HUES64 (cell line): Measurements from ENCODE around the gene SMIM35.
"Not testable (repeated sequence)": the region's sequence is repeated elsewhere in the genome, so short reads cannot be mapped to it uniquely, and the experiment has no call there.

Source experiments
- H3K27ac ChIP-seq: 2 replicates; pipeline ENCODE4 v1.7.0; 2013; ENCODE audit warnings: low read depth, low read length, inconsistent platforms
- H3K27me3 ChIP-seq: 2 replicates; pipeline ENCODE4 v1.6.1; 2013; ENCODE audit warnings: mild to moderate bottlenecking, low read length; ENCODE audit not compliant: insufficient read depth
- H3K36me3 ChIP-seq: 2 replicates; pipeline ENCODE4 v1.6.1; 2013; ENCODE audit warnings: mild to moderate bottlenecking, low read length; ENCODE audit not compliant: insufficient read depth
- H3K4me1 ChIP-seq: 2 replicates; pipeline ENCODE4 v1.6.1; 2013; ENCODE audit warnings: mild to moderate bottlenecking, low read length, moderate library complexity; ENCODE audit not compliant: insufficient read depth
- H3K4me3 ChIP-seq: 2 replicates; pipeline ENCODE4 v1.5.1; 2013; ENCODE audit warnings: mild to moderate bottlenecking, low read length, moderate library complexity
- H3K9ac ChIP-seq: 2 replicates; pipeline ENCODE4 v1.6.1; 2013; ENCODE audit warnings: mild to moderate bottlenecking, low read depth, low read length
- H3K9me3 ChIP-seq: 2 replicates; pipeline ENCODE4 v1.6.1; 2013; ENCODE audit warnings: low read depth, low read length; ENCODE audit not compliant: insufficient read depth
- WGBS: fragments of 150-250, 120-280 bp; methylation state at CpG from one replicate; pipeline ENCODE4 v1.1.7; 2013; ENCODE audit warnings: missing lambda C conversion rate; 5-methylcytosine and 5-hydroxymethylcytosine counted together

SMIM35 gene

GRCh38 chr11:118062631-118063030 lies 24.1 kb downstream of the SMIM35 start:
- H3K9ac ChIP-seq, H3K36me3 ChIP-seq, H3K4me3 ChIP-seq, H3K9me3 ChIP-seq, H3K27ac ChIP-seq, H3K27me3 ChIP-seq, H3K4me1 ChIP-seq: not testable (repeated sequence)
- 96% methylated on average over 5 of the region's 5 CpGs for WGBS

- H3K27me3 ChIP-seq, H3K9me3 ChIP-seq, H3K4me1 ChIP-seq, H3K27ac ChIP-seq, H3K9ac ChIP-seq, H3K4me3 ChIP-seq, H3K36me3 ChIP-seq: not testable (repeated sequence)
- WGBS, result 93% methylated on average over 5 of the region's 5 CpGs
These were observed 24.6 kb downstream of the SMIM35 start for GRCh38 chr11:118062181-118062580.

GRCh38 chr11:118061586-118062125 lies 25.1 kb downstream of the SMIM35 start:
- H3K27ac ChIP-seq, result no peak overlapping the region
- no peak overlapping the region for H3K4me3 ChIP-seq
- no peak overlapping the region for H3K9ac ChIP-seq
- no peaks in the 10 kb centered on the region for H3K4me1 ChIP-seq
- no peaks in the 10 kb centered on the region for H3K9me3 ChIP-seq
- 95% methylated on average over 6 of the region's 6 CpGs for WGBS
- no peaks in the 10 kb centered on the region for H3K27me3 ChIP-seq
- no peaks in the 10 kb centered on the region for H3K36me3 ChIP-seq

- H3K4me3 ChIP-seq, result no peak overlapping the region
- WGBS, result 80% methylated on average over 7 of the region's 7 CpGs
- H3K36me3 ChIP-seq, result no peaks in the 10 kb centered on the region
- no peaks in the 10 kb centered on the region for H3K4me1 ChIP-seq
- H3K9me3 ChIP-seq, result no peaks in the 10 kb centered on the region
- no peak overlapping the region for H3K9ac ChIP-seq
- H3K27ac ChIP-seq, result no peak overlapping the region
- no peaks in the 10 kb centered on the region for H3K27me3 ChIP-seq
These were observed 25.9 kb downstream of the SMIM35 start for GRCh38 chr11:118060869-118061268.

GRCh38 chr11:118060081-118060661 lies 26.6 kb downstream of the SMIM35 start:
- no peaks in the 10 kb centered on the region for H3K36me3 ChIP-seq
- H3K9ac ChIP-seq, result no peak overlapping the region
- H3K9me3 ChIP-seq, result no peaks in the 10 kb centered on the region
- H3K27ac ChIP-seq, result no peak overlapping the region
- WGBS, result 95% methylated on average over 10 of the region's 10 CpGs
- H3K4me1 ChIP-seq, result no peaks in the 10 kb centered on the region
- no peak overlapping the region for H3K4me3 ChIP-seq
- no peaks in the 10 kb centered on the region for H3K27me3 ChIP-seq

GRCh38 chr11:118059246-118059940 lies 27.4 kb downstream of the SMIM35 start:
- H3K27me3 ChIP-seq, result no peaks in the 10 kb centered on the region
- H3K27ac ChIP-seq, result no peak overlapping the region
- WGBS, result 94% methylated on average over 11 of the region's 11 CpGs
- no peaks in the 10 kb centered on the region for H3K4me1 ChIP-seq
- no peak overlapping the region for H3K9ac ChIP-seq
- no peaks in the 10 kb centered on the region for H3K9me3 ChIP-seq
- no peaks in the 10 kb centered on the region for H3K36me3 ChIP-seq
- H3K4me3 ChIP-seq, result no peak overlapping the region

GRCh38 chr11:118058311-118059245 lies 28.2 kb downstream of the SMIM35 start:
- 89% methylated on average over 18 of the region's 20 CpGs for WGBS
- no peaks in the 10 kb centered on the region for H3K4me1 ChIP-seq
- no peak overlapping the region for H3K4me3 ChIP-seq
- no peaks in the 10 kb centered on the region for H3K36me3 ChIP-seq
- H3K27ac ChIP-seq, result no peak overlapping the region
- no peaks in the 10 kb centered on the region for H3K9me3 ChIP-seq
- H3K9ac ChIP-seq, result no peak overlapping the region
- H3K27me3 ChIP-seq, result no peaks in the 10 kb centered on the region

GRCh38 chr11:118057251-118058145 lies 29.3 kb downstream of the SMIM35 start:
- Histone ChIP-seq H3K27me3 (no peaks in the 10 kb centered on the region), H3K9me3 (no peaks in the 10 kb centered on the region), H3K36me3 (no peaks in the 10 kb centered on the region), H3K4me3 (no peak overlapping the region), H3K4me1 (no peaks in the 10 kb centered on the region), H3K27ac (no peak overlapping the region), H3K9ac (no peak overlapping the region)
- 93% methylated on average over 14 of the region's 14 CpGs for WGBS

GRCh38 chr11:118056806-118057205 lies 30.0 kb downstream of the SMIM35 start:
- no peaks in the 10 kb centered on the region for H3K36me3 ChIP-seq
- no peaks in the 10 kb centered on the region for H3K4me1 ChIP-seq
- no peaks in the 10 kb centered on the region for H3K9me3 ChIP-seq
- no peak overlapping the region for H3K27ac ChIP-seq
- no peaks in the 10 kb centered on the region for H3K27me3 ChIP-seq
- H3K9ac ChIP-seq, result no peak overlapping the region
- no peak overlapping the region for H3K4me3 ChIP-seq
- 89% methylated on average over 8 of the region's 8 CpGs for WGBS

- H3K9me3 ChIP-seq, result no peaks in the 10 kb centered on the region
- H3K9ac ChIP-seq, result no peak overlapping the region
- H3K27me3 ChIP-seq, result no peaks in the 10 kb centered on the region
- H3K36me3 ChIP-seq, result no peaks in the 10 kb centered on the region
- H3K4me3 ChIP-seq, result no peak overlapping the region
- no peak overlapping the region for H3K27ac ChIP-seq
- WGBS, result 95% methylated on average over 7 of the region's 7 CpGs
- H3K4me1 ChIP-seq, result no peaks in the 10 kb centered on the region
These were observed 30.8 kb downstream of the SMIM35 start for GRCh38 chr11:118055966-118056365.
